Measurements from ENCODE around the gene NKX1-2. TPM values are rescaled to one million over a fixed set of nuclear protein-coding genes. Genes with fewer than 3 reads are reported as not detected.

NKX1-2 gene
- polyA plus RNA-seq, 1 of the 3 experiments (the other 2 are of a cell fraction), result not detected

DNA sequence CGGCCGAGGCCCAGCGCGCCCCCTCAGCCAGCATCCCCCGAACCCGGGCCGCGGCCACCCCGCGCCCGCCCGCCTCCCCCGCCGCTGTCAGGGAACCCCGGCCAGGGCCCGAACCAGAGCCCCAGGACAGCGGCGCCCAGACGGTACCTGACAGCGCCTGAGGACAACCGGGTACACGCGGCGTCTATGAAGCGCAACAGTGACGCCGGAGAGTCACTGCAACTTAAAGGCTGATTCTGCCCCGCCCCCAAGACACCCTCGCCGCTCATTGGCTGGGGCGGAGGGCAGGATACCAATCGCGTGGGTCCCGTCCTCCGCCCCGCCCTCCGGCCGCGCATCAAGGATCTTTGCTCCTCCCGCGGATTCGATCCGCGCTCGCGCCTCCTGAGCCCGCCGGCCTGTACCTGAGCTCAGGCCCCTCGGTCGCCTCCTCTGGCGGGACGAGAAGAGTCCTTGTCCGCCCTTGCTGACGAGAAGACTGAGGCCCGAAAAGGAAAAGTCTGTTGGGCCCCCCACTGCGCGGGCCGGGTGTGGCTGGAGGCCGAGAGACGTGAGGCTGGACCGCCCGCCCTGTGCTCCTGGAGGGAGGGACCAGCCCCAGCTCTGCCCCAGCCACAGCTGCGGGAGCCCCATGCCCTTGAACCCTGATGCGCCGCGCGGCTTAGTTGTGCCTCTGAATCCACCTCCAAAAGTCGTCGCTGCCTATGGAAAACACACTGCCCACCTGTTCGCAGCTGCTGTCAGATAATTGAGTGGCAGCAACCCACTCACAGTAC, 30.9 kb downstream of the NKX1-2 start, which contains the start of gene OAT (continued):
- TF ChIP-seq CHD2 (IDR thresholded peaks at IDR 0.05; ENCODE audit: low read length, partially characterized antibody) (no peak), RCOR1 (IDR thresholded peaks at IDR 0.05; ENCODE audit: low read length) (0 out of 2 replicates have a peak, but pooled peaks have one; percentile 4), RFX5 (IDR thresholded peaks at IDR 0.05; ENCODE audit: low read length) (peak; percentile 72), TEAD4 (IDR thresholded peaks at IDR 0.05; ENCODE audit: borderline replicate concordance, insufficient read depth) (no peak), ELF1 (IDR thresholded peaks at IDR 0.05) (no peak), RAD21 (IDR thresholded peaks at IDR 0.05; ENCODE audit: low read length) (0 out of 2 replicates have a peak, but pooled peaks have one; percentile 1), FOSL2 (IDR thresholded peaks at IDR 0.05; ENCODE audit: borderline replicate concordance, low read depth) (no peak), MEF2A (IDR thresholded peaks at IDR 0.05; ENCODE audit: borderline replicate concordance, low read depth) (no peak), GABPA (IDR thresholded peaks at IDR 0.05; ENCODE audit: low read depth) (no peak), NRF1 (IDR thresholded peaks at IDR 0.05; ENCODE audit: low read depth, low read length) (peak; percentile 33), TCF12 (IDR thresholded peaks at IDR 0.05) (no peak), TAF1 (IDR thresholded peaks at IDR 0.05; ENCODE audit: borderline replicate concordance, low read depth, low read length) (peak; percentile 88)
- TF ChIP-seq, protein P1, sequence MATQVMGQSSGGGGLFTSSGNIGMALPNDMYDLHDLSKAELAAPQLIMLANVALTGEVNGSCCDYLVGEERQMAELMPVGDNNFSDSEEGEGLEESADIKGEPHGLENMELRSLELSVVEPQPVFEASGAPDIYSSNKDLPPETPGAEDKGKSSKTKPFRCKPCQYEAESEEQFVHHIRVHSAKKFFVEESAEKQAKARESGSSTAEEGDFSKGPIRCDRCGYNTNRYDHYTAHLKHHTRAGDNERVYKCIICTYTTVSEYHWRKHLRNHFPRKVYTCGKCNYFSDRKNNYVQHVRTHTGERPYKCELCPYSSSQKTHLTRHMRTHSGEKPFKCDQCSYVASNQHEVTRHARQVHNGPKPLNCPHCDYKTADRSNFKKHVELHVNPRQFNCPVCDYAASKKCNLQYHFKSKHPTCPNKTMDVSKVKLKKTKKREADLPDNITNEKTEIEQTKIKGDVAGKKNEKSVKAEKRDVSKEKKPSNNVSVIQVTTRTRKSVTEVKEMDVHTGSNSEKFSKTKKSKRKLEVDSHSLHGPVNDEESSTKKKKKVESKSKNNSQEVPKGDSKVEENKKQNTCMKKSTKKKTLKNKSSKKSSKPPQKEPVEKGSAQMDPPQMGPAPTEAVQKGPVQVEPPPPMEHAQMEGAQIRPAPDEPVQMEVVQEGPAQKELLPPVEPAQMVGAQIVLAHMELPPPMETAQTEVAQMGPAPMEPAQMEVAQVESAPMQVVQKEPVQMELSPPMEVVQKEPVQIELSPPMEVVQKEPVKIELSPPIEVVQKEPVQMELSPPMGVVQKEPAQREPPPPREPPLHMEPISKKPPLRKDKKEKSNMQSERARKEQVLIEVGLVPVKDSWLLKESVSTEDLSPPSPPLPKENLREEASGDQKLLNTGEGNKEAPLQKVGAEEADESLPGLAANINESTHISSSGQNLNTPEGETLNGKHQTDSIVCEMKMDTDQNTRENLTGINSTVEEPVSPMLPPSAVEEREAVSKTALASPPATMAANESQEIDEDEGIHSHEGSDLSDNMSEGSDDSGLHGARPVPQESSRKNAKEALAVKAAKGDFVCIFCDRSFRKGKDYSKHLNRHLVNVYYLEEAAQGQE (IDR thresholded peaks at IDR 0.05; ENCODE audit: low read depth, low read length), result no peak
- TF ChIP-seq, protein P2, sequence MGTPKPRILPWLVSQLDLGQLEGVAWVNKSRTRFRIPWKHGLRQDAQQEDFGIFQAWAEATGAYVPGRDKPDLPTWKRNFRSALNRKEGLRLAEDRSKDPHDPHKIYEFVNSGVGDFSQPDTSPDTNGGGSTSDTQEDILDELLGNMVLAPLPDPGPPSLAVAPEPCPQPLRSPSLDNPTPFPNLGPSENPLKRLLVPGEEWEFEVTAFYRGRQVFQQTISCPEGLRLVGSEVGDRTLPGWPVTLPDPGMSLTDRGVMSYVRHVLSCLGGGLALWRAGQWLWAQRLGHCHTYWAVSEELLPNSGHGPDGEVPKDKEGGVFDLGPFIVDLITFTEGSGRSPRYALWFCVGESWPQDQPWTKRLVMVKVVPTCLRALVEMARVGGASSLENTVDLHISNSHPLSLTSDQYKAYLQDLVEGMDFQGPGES (IDR thresholded peaks at IDR 0.05; ENCODE audit: low read depth, low read length), result no peak

Measured in SK-N-SH (cell line).